SK-N-MC (cell line): ENCODE data around the gene BRD3.

Source experiments
- EZH2 ChIP-seq: fragments of 200-600 bp; sonication (generic); IDR thresholded peaks from one replicate; pipeline ENCODE4 v1.6.1; 2017; ENCODE audit warnings: antibody characterized with exemption
- FOXP2 ChIP-seq: optimal IDR thresholded peaks from 2 replicates; pipeline ENCODE3; 2011; ENCODE audit warnings: mild to moderate bottlenecking, moderate library complexity; ENCODE audit not compliant: insufficient read depth; ENCODE audit errors: extremely low read length, control extremely low read depth
- POLR2AphosphoS5 ChIP-seq: IDR thresholded peaks from 2 replicates; pipeline ENCODE4 v1.6.1; 2012; ENCODE audit warnings: mild to moderate bottlenecking, low read depth, low read length, borderline replicate concordance

DNA sequence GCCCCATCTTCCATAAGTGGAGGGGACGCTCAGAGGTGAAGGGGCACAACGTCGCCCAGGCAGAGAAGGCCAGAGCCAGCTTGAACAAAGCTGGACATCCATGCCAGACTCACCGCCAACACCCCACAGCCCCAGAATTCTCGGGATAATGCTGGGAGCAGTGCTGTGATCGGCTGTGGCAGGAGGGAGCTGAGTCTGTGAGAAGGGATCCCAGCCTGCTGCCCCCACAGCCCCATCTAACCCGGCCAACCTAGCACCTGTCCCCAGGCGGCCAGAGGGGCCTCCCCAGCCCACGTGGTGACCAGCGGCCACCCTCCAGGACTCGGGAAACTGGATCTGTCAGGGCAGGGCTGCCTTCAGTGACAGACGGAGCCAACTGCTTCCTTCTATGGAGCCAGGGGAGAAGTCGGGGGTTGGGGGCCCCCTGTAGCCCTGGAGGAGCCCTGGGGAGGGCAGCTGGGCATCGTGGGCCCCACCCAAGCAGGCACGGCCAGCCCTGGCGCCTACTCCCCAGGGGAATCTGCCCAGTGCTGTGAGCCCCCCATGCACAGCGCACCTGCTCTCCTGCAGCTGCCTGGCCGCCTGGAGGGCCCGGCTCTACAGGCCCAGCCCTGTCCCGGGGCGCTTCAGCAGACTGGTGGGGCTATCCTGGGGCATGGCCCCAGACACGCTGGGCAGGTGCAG lies 6.0 kb downstream of the BRD3 start:
- TF ChIP-seq EZH2, result no peak
- no peak for TF ChIP-seq POLR2AphosphoS5
- TF ChIP-seq FOXP2, result no peak
